ENCODE results near the gene SLCO1A2.

The SLCO1A2 gene

DNA sequence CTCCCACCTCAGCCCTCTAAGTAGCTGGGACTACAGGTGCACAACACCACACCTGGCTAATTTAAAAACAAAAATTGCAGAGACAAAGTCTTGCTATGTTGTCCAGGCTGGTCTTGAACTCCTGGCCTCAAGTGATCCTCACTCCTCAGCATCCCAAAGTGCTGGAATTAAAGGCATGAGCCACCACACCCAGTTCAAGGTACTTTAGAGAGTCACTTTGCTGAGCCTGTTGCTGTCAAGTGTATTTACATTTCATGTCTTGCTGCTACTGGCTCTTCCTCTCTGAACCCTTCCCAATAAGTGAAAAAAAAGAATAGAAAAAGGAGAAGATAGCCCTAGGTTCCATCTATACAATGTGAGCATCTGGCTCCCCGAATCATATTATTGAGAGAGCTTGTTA is 38.4 kb downstream of the SLCO1A2 start:
- Histone ChIP-seq H3K27ac (no peak overlapping the region), H3K27me3 (replicated peaks) (no peaks in the 10 kb centered on the region), H3K4me3 (ENCODE audit: low read depth, low read length) (no peak overlapping the region), H3K36me3 (replicated peaks) (no peaks in the 10 kb centered on the region)
- in situ Hi-C loops (cut with HindIII; ENCODE audit: low pct_ligation_motif_present, low sequenced_read_pairs), result no loop called here
- DNase-seq, result no peak
- TF ChIP-seq, protein P1, sequence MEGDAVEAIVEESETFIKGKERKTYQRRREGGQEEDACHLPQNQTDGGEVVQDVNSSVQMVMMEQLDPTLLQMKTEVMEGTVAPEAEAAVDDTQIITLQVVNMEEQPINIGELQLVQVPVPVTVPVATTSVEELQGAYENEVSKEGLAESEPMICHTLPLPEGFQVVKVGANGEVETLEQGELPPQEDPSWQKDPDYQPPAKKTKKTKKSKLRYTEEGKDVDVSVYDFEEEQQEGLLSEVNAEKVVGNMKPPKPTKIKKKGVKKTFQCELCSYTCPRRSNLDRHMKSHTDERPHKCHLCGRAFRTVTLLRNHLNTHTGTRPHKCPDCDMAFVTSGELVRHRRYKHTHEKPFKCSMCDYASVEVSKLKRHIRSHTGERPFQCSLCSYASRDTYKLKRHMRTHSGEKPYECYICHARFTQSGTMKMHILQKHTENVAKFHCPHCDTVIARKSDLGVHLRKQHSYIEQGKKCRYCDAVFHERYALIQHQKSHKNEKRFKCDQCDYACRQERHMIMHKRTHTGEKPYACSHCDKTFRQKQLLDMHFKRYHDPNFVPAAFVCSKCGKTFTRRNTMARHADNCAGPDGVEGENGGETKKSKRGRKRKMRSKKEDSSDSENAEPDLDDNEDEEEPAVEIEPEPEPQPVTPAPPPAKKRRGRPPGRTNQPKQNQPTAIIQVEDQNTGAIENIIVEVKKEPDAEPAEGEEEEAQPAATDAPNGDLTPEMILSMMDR (IDR thresholded peaks at IDR 0.05; ENCODE audit: low read depth, low read length, missing control alignments), result no peak

DNA sequence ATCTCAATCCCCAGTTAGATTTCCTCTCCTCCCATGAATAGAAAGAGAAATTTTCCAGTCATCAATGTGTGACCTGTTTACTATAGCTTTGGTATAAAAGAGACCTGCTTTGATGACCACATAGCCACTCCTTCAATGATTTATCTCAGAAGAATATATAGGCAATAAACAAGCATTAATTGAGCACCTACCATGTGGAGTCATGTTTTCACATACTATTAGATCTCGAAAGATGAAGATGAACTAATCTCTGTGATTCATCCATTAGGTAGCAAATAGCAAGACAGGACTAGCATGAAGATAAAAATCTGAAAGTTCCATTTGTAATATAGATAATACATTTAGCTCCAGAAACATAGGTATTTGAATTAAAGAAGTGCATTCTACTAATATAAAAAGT is 40.5 kb downstream of the SLCO1A2 start:
- TF ChIP-seq, protein P1 (IDR thresholded peaks at IDR 0.05; ENCODE audit: low read depth, low read length, missing control alignments), result no peak
- in situ Hi-C loops (cut with HindIII; ENCODE audit: low pct_ligation_motif_present, low sequenced_read_pairs), result no loop called here
- H3K4me3 ChIP-seq (ENCODE audit: low read depth, low read length), result no peak overlapping the region
- H3K36me3 ChIP-seq (replicated peaks), result no peaks in the 10 kb centered on the region
- DNase-seq, result no peak
- no peak overlapping the region for H3K27ac ChIP-seq
- H3K27me3 ChIP-seq (replicated peaks), result no peaks in the 10 kb centered on the region

DNA sequence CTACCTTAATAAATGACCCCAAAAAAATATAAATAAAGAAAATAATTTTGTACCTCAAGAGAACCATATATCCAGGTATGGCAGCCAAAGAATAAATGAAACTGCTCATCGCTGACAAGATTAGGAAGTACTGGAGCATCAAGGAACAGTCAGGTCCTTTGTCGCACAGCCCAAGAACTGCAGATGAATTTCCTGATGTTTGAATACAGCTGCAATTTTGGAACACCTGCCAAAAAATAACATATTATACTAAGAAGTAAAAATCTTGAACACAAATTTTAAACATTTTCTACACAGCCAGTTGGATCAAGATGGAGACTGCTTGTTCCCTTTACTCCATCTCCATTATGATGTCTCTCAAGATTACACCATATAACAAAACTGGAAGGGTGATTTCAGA is 42.6 kb downstream of the SLCO1A2 start:
- DNase-seq, result no peak
- Histone ChIP-seq H3K27me3 (replicated peaks) (no peaks in the 10 kb centered on the region), H3K27ac (no peak overlapping the region), H3K4me3 (ENCODE audit: low read depth, low read length) (no peak overlapping the region), H3K36me3 (replicated peaks) (no peaks in the 10 kb centered on the region)
- in situ Hi-C loops (cut with HindIII; ENCODE audit: low pct_ligation_motif_present, low sequenced_read_pairs), result no loop called here
- TF ChIP-seq, protein P1 (IDR thresholded peaks at IDR 0.05; ENCODE audit: low read depth, low read length, missing control alignments), result no peak

DNA sequence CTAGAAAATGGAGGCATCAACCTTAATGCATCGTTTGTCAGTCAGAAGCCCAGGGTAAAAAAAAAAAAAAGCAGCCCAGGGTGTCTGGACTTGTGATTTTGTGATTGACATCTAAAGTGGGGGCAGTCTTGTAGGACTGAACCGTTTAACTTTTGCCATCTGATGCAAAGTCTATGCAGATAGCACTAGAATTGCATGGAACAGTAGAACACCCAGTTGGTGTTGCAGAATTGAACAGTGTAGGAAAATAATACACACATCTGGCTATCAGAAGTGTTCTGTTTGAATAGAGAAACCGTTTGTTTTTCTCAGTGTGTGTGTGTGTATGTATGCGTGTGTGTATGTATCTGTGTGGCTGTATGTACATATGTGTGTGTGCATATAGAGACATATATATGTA is 45.0 kb downstream of the SLCO1A2 start:
- Histone ChIP-seq H3K4me3 (ENCODE audit: low read depth, low read length) (no peak overlapping the region), H3K27ac (no peak overlapping the region), H3K36me3 (replicated peaks) (no peaks in the 10 kb centered on the region), H3K27me3 (replicated peaks) (no peaks in the 10 kb centered on the region)
- in situ Hi-C loops (cut with HindIII; ENCODE audit: low pct_ligation_motif_present, low sequenced_read_pairs), result no loop called here
- TF ChIP-seq, protein P1 (IDR thresholded peaks at IDR 0.05; ENCODE audit: low read depth, low read length, missing control alignments), result no peak
- DNase-seq, result no peak

DNA sequence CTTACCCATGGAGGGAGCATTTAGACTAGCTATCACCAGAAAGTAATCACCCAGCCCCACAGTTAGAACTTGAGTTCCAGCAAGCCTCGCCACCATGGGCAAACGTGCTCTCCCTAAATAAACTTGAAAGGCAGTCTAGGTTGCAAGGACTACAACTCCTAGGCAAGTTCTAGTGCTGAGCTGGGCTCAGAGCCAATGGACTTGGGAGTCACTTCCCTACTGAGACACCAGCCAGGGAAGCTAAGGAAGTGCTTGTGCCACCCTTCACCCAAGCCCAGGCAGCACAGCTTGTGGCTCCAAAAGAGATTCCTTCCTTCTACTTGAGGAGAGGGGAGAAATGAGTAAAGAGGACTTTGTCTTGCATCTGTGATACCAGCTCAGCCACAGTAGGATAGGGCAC is 57.9 kb downstream of the SLCO1A2 start:
- TF ChIP-seq, protein P1 (IDR thresholded peaks at IDR 0.05; ENCODE audit: low read depth, low read length, missing control alignments), result no peak
- Histone ChIP-seq H3K36me3 (replicated peaks) (no peaks in the 10 kb centered on the region), H3K27ac (no peak overlapping the region), H3K4me3 (ENCODE audit: low read depth, low read length) (no peak overlapping the region), H3K27me3 (replicated peaks) (no peaks in the 10 kb centered on the region)
- in situ Hi-C loops (cut with HindIII; ENCODE audit: low pct_ligation_motif_present, low sequenced_read_pairs), result no loop called here
- DNase-seq, result no peak

DNA sequence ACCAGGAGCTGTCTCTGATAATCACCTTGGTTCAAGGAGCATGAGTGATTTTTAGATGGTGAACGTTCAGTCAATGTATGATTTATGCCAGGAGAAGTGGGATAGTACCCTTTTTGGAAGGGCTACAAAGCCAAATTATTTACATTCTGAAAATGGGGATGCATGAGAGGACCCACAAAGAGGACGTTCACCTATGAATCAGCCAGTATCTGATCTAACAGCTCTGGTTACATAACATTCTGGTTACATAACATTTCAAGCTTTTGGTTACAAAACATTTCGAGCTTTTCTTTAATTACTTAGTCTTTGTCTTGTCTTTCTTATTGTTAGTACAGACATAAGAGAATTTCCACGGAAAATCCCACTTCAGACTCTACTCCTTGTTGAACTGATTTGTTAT is 68.8 kb downstream of the SLCO1A2 start:
- DNase-seq, result no peak
- in situ Hi-C loops (cut with HindIII; ENCODE audit: low pct_ligation_motif_present, low sequenced_read_pairs), result no loop called here

More for the DNA sequence above, 68.8 kb downstream of the SLCO1A2 start:
- Histone ChIP-seq H3K27me3 (replicated peaks) (no peaks in the 10 kb centered on the region), H3K27ac (no peak overlapping the region), H3K36me3 (replicated peaks) (no peaks in the 10 kb centered on the region), H3K4me3 (ENCODE audit: low read depth, low read length) (no peak overlapping the region)
- TF ChIP-seq, protein P1 (IDR thresholded peaks at IDR 0.05; ENCODE audit: low read depth, low read length, missing control alignments), result no peak

All from brain microvascular endothelial cell (primary cell).